DOHH2 (cell line): ENCODE data around the gene HECTD3.

Source experiments
- H3F3A ChIP-seq: fragments of 200-600 bp; sonication (generic), shearing (Covaris generic); 2 replicates; pipeline ENCODE4 v1.6.0; 2016; ENCODE audit warnings: antibody characterized with exemption, mild to moderate bottlenecking; ENCODE audit not compliant: control insufficient read depth, insufficient read depth
- H3K27ac ChIP-seq: fragments of 200-600 bp; sonication (generic); 2 replicates; pipeline ENCODE4 v1.5.1; 2014; ENCODE audit warnings: low read depth, mild to moderate bottlenecking, low read length, moderate library complexity
- H3K27me3 ChIP-seq: fragments of 200-600 bp; sonication (generic); 2 replicates; pipeline ENCODE4 v1.6.1; 2014; ENCODE audit warnings: mild to moderate bottlenecking, low read length, mixed read lengths; ENCODE audit not compliant: control insufficient read depth
- H3K36me3 ChIP-seq: fragments of 200-600 bp; sonication (generic); 2 replicates; pipeline ENCODE4 v1.6.1; 2014; ENCODE audit warnings: mild to moderate bottlenecking, low read length, moderate library complexity, mixed read lengths; ENCODE audit not compliant: control insufficient read depth
- H3K4me1 ChIP-seq: fragments of 200-600 bp; sonication (generic); 2 replicates; pipeline ENCODE4 v1.6.1; 2014; ENCODE audit warnings: mild to moderate bottlenecking, low read length, mixed read lengths; ENCODE audit not compliant: control insufficient read depth
- H3K4me2 ChIP-seq: fragments of 200-600 bp; sonication (generic); 2 replicates; pipeline ENCODE4 v1.6.0; 2014; ENCODE audit warnings: mild to moderate bottlenecking, low read length, moderate library complexity
- H3K4me3 ChIP-seq: fragments of 200-600 bp; sonication (generic); 2 replicates; pipeline ENCODE4 v1.5.1; 2014; ENCODE audit warnings: mild to moderate bottlenecking, low read length, mixed read lengths
- H3K79me2 ChIP-seq: fragments of 200-600 bp; sonication (generic); 2 replicates; pipeline ENCODE4 v1.6.1; 2014; ENCODE audit warnings: mild to moderate bottlenecking, low read length, mixed read lengths; ENCODE audit not compliant: control insufficient read depth
- H3K9me2 ChIP-seq: fragments of 200-600 bp; sonication (generic); replicated peaks from 2 replicates; pipeline ENCODE4 v1.6.1; 2014; ENCODE audit warnings: mild to moderate bottlenecking, low read length, mixed read lengths; ENCODE audit not compliant: control insufficient read depth
- H3K9me3 ChIP-seq: fragments of 200-600 bp; sonication (generic); 2 replicates; pipeline ENCODE4 v1.6.1; 2014; ENCODE audit warnings: antibody characterized with exemption, low read length, mixed read lengths; ENCODE audit not compliant: control insufficient read depth, insufficient read depth
- H4K20me1 ChIP-seq: fragments of 200-600 bp; sonication (generic); 2 replicates; pipeline ENCODE4 v1.6.0; 2014; ENCODE audit warnings: low read depth, mild to moderate bottlenecking, antibody characterized with exemption, low read length, moderate library complexity; ENCODE audit not compliant: control insufficient read depth, insufficient read depth
- CTCF ChIP-seq: fragments of 200-600 bp; sonication (generic); IDR thresholded peaks from one replicate; pipeline ENCODE4 v1.5.1; 2014; ENCODE audit warnings: antibody characterized with exemption, mild to moderate bottlenecking, low read depth, low read length; ENCODE audit not compliant: poor library complexity, severe bottlenecking
- EZH2phosphoT487 ChIP-seq: fragments of 200-600 bp; sonication (generic); IDR thresholded peaks from 2 replicates; pipeline ENCODE4 v1.6.1; 2017; ENCODE audit warnings: borderline replicate concordance, mild to moderate bottlenecking, antibody characterized with exemption, low read length, moderate library complexity, mixed read lengths

HECTD3 gene

GRCh38 chr1:45008076-45008475 is 3.0 kb downstream of the HECTD3 start:
- Histone ChIP-seq H3K4me2 (no peak overlapping the region), H3K9me3 (no peaks in the 10 kb centered on the region), H3K4me1 (peaks cover 22% of the 10 kb centered on the region), H4K20me1 (no peaks in the 10 kb centered on the region; the same call in 1 of the 2 replicates), H3K36me3 (peaks cover 25% of the 10 kb centered on the region; the same call in 1 of the 2 replicates), H3K79me2 (peaks cover 17% of the 10 kb centered on the region), H3K9me2 (no peaks in the 10 kb centered on the region), H3K4me3 (no peak overlapping the region), H3F3A (no peaks in the 10 kb centered on the region), H3K27ac (no peak overlapping the region), H3K27me3 (no peaks in the 10 kb centered on the region)
- TF ChIP-seq EZH2phosphoT487 (no peak), CTCF (no peak)

- H3K9me2 ChIP-seq = no peaks in the 10 kb centered on the region
- peaks cover 15% of the 10 kb centered on the region for H3K4me1 ChIP-seq
- H3F3A ChIP-seq = no peaks in the 10 kb centered on the region
- H4K20me1 ChIP-seq = no peaks in the 10 kb centered on the region; the same call in 1 of the 2 replicates
- H3K4me3 ChIP-seq = no peak overlapping the region
- H3K27me3 ChIP-seq = no peaks in the 10 kb centered on the region
- no peaks in the 10 kb centered on the region for H3K9me3 ChIP-seq
- peaks cover 12% of the 10 kb centered on the region for H3K79me2 ChIP-seq
- H3K4me2 ChIP-seq = no peak overlapping the region
- TF ChIP-seq CTCF = no peak
- no peak for TF ChIP-seq EZH2phosphoT487
- peaks cover 28% of the 10 kb centered on the region; the same call in 1 of the 2 replicates for H3K36me3 ChIP-seq
- H3K27ac ChIP-seq = no peak overlapping the region
These were observed 3.8 kb downstream of the HECTD3 start for GRCh38 chr1:45007311-45007710.

GRCh38 chr1:45005761-45006160 is 5.4 kb downstream of the HECTD3 start:
- no peaks in the 10 kb centered on the region; the same call in 1 of the 2 replicates for H4K20me1 ChIP-seq
- H3K9me2 ChIP-seq = no peaks in the 10 kb centered on the region
- H3K4me1 ChIP-seq = peaks cover 8% of the 10 kb centered on the region
- H3K27me3 ChIP-seq = no peaks in the 10 kb centered on the region
- TF ChIP-seq CTCF (no peak), EZH2phosphoT487 (no peak)
- H3K36me3 ChIP-seq = peaks cover 28% of the 10 kb centered on the region; the same call in 1 of the 2 replicates
- H3K79me2 ChIP-seq = peaks cover 8% of the 10 kb centered on the region
- no peak overlapping the region for H3K27ac ChIP-seq
- H3K4me3 ChIP-seq = no peak overlapping the region
- no peaks in the 10 kb centered on the region for H3F3A ChIP-seq
- no peak overlapping the region for H3K4me2 ChIP-seq
- H3K9me3 ChIP-seq = no peaks in the 10 kb centered on the region
